NCI-H510A treated with DMSO at 0.1 percent for 48 hours (cell line): ENCODE data around the gene MAB21L4.
A peak's percentile ranks its signal among the peaks of the same experiment; 100 is the strongest.

Source experiments
- DNase-seq: peaks from one replicate; lab custom pipeline; 2025; lab: John Stamatoyannopoulos, UW

MAB21L4 gene

GRCh38 chr2:240877460-240878340, 18.3 kb downstream of the MAB21L4 start:
- no peak for DNase-seq

- DNase-seq, result no peak
These were observed 19.3 kb downstream of the MAB21L4 start for GRCh38 chr2:240876475-240877251.

GRCh38 chr2:240876035-240876474, 19.9 kb downstream of the MAB21L4 start:
- DNase-seq, result no peak

DNA sequence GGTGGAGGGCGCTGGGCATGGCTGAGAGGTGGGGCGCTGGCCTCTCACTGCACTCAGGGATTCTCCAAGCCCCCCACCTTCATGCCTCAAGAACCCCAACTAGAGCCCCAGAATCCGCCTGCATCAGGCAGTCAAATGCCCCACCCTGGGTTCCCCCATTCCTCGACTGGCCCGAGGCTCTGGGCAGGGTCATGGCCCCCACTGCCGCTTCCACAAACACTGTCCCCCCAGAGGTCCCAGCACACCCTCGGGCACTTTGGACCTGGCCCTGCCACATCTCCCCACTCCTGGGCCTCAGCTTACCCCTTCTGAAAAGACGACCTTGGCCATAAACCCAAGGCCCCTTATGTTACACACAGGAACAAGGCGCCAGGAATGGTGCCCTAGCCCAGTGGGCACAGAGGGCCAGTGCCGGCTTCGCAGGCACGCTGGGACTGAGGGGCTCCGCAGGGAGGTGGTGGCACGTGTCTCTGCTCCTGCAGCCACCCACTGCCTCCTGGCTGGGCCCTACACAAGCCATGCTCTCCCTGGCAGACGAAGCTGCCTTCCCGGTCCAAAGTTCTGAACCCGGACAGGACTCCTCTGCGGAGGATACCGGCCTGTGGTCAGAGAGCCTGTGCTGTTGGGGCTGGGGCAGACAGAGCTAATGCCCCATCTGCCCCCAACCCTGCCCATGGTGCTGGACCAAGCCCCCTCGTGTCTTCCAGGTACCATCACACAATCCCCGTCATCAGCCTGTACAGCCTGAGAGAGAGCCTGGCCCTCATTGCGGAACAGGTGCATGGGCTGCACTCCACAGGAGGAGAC, 20.5 kb downstream of the MAB21L4 start:
- DNase-seq, result no peak

DNA sequence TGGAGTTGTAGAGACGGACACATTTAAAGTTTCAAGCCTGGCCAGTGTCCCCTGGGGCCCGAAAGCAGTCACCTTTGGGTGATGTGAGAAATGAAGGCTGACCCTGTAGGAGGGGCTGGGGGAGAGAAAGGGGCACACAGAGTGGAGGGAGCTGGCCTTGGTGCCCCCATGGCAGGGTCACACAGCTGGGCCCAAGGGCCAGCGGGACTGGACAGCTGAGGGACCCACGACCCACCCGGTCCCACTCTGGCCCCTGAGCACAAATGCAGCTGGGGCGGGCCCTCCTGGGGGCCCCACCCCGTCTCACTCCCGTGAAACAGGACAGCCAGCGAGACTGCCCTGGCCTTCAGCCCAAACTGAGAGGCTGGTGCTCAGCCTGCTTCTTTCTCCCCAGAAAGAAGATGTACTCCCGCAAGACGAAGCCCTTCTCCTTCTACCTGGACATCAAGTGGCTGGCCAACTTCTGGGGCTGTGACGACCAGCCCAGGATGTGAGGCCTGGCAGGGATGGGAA, 21.2 kb downstream of the MAB21L4 start:
- DNase-seq, result no peak

- DNase-seq, result no peak
These were observed 21.9 kb downstream of the MAB21L4 start for GRCh38 chr2:240873805-240874714.

GRCh38 chr2:240873098-240873788, 22.7 kb downstream of the MAB21L4 start:
- DNase-seq, result no peak

- DNase-seq, result no peak
These were observed 23.4 kb downstream of the MAB21L4 start for GRCh38 chr2:240872317-240873097.

- DNase-seq, result no peak
These were observed 24.6 kb downstream of the MAB21L4 start for GRCh38 chr2:240871071-240871958.

DNA sequence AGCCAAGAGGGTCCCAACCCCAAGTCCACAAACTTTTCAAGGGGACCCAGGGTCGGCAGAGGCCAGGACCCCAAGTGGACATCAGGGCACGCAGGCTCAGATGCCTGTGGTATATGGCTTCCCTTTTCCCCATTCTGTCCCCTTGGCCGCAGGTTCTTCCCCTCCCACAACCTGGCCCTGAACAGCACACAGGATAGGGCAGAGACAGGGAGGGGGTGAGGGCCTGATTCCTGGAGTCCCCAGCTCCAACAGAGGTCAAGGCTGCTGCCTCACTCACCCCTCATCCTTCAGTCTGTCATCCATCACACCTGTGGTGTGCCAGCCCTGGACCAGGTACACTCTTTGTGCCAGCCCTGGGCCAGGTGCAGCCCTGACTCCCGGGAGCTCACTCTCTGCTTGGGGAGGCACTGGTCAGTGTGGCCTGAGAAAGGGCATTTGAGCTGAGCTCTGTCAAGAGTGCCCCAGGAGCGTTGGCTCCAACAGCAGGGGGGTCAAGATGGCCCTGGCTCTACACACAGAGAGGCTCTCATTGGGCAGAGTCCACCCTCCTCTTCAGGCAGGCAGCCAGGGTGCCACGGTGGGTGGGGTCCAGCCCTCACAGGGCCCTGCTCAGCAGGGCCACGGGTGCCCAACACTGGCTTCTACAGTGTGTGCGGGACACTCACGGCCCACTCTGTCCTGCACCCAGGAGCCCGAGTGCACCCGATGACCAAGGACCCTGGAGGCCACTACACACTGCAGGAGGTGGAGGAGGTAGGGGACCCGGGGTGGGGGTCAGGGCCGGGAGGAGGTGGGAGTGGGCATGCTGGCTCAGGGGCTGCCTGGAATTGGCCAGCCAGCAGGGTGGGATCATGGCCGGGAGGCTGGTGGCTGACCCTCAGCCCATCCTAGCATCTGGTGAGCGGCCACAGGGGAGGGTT, 25.7 kb downstream of the MAB21L4 start:
- DNase-seq, result no peak

DNA sequence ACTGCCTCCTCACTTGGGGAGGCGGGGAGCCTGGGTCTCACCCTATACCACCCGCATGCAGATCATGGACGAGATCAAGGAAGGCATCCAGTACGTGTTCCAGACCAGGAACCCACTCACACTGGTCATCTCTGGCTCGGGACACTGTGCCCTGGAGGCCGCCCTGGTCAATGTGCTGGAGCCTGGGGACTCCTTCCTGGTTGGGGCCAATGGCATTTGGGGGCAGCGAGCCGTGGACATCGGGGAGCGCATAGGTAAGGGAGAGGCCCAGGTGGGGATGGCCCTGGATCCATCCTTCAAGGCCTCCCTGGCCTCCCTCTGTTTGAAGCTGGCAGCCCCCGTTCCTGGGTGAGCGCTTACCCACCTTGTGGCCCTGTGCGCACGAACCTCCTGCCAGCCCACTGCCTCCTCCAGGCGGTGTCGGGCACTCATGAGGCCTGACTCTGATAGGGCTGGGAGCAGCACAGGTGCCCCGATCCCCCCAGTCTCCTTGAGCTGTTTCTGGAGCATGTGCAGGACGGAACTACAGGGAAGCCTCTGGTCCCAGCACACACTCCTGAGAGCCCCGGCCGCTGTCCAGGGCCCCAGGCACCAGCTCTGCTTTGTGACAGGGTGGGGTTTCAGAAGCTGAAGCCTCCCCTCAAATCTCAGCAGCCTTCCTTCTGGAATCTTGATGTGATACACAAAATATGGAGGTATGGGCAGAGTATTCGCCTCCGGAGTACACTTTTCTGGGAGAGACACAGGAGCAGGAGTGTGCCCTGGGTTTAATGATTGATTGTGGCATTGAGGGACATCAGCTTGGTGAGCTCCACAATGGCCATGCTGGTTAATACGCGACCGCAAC, 26.6 kb downstream of the MAB21L4 start:
- DNase-seq, result no peak

- DNase-seq, result peak; percentile 46
These were observed 27.5 kb downstream of the MAB21L4 start, which contains the start of gene AGXT for GRCh38 chr2:240868286-240869108. TSS of gene AGXT (plus strand) at chr2:240868824. CDS start at chr2:240868866, 42 bp downstream.

GRCh38 chr2:240865391-240865790, 30.6 kb downstream of the MAB21L4 start:
- DNase-seq, result no peak

DNA sequence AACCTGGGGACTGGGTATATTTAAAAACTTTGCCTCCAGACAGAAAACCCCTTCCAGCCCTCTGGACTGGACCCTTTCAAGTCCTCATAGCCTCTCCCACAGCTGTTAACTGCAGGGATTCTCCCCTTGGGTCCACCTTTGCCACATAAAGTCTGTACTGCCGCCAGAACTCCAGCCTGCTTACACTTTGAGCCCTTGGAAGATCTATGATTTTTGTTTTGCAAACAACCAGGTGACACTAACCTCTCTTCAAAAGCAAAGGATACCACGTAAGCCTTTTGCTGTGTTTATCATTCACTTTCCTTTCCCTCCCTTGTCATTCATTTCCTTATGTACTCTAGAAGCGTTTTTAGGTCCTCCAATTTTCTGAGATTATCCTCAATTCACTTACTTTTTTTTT, 31.5 kb downstream of the MAB21L4 start:
- DNase-seq, result no peak

DNA sequence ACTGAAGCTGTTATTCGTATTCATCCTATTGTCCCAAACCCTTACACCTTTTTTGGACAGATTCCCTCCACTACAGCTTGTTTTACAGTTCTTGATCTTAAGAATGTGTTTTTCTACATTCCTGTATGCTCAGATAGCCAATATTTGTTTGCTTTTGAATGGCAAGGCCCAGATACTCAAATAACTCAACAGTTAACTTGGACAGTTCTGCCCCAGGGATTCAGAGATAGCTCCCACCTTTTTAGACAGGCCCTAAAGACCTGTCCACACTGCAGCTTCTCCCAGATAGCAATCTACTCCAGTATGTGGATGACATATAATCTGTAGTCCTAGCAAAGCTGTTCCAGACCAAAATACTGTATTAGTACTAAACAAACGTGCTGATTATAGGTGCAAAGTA, 34.4 kb downstream of the MAB21L4 start:
- no peak for DNase-seq
